MM.1S (cell line): ENCODE data around the gene AAMDC.

Source experiments
- EZH2phosphoT487 ChIP-seq: fragments of 300-600 bp; sonication (generic); IDR thresholded peaks from 2 replicates; pipeline ENCODE4 v1.6.1; 2018; ENCODE audit warnings: antibody characterized with exemption, low read length
- TF ChIP-seq, protein P1 (sequence below): fragments of 300-600 bp; sonication (generic); IDR thresholded peaks from 2 replicates; pipeline ENCODE4 v1.5.1; 2016; ENCODE audit warnings: antibody characterized with exemption, low read length, mixed read lengths

DNA sequence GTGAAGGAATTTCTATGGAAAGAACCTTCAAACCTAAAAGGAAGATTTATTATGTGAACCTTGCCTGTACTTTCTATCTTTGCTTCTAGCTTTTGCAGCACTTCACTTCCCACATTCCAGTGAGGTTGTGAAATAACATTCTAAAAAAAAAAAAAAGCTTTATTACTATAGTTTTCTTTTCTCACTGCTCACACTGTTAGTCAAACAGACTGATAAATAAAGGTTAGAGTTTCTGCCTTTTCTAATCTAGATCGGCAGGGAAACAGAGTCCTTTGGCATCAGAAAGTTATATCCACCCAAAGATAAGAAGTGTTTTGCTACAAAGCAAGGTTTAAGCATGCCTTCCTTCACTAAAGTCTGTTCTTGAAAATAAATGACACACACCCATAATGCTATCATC is 2.8 kb downstream of the AAMDC start:
- TF ChIP-seq EZH2phosphoT487 = no peak
- TF ChIP-seq, protein P1, sequence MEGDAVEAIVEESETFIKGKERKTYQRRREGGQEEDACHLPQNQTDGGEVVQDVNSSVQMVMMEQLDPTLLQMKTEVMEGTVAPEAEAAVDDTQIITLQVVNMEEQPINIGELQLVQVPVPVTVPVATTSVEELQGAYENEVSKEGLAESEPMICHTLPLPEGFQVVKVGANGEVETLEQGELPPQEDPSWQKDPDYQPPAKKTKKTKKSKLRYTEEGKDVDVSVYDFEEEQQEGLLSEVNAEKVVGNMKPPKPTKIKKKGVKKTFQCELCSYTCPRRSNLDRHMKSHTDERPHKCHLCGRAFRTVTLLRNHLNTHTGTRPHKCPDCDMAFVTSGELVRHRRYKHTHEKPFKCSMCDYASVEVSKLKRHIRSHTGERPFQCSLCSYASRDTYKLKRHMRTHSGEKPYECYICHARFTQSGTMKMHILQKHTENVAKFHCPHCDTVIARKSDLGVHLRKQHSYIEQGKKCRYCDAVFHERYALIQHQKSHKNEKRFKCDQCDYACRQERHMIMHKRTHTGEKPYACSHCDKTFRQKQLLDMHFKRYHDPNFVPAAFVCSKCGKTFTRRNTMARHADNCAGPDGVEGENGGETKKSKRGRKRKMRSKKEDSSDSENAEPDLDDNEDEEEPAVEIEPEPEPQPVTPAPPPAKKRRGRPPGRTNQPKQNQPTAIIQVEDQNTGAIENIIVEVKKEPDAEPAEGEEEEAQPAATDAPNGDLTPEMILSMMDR = no peak
